NB4 (cell line): ENCODE measurements around the gene LDLRAD3.

ENCODE experiments used
- CTCF ChIP-seq: IDR thresholded peaks from one replicate; pipeline ENCODE4 v1.5.1; 2012; ENCODE audit warnings: low read depth, low read length
- MAX ChIP-seq: IDR thresholded peaks from 2 replicates; pipeline ENCODE4 v1.6.1; 2011; ENCODE audit warnings: low read depth, low read length
- POLR2A ChIP-seq: IDR thresholded peaks from 2 replicates; pipeline ENCODE4 v1.6.1; 2011; ENCODE audit warnings: mild to moderate bottlenecking; ENCODE audit not compliant: insufficient read length; ENCODE audit errors: extremely low read depth

GRCh38 chr11:35919244-35919643 lies 24.6 kb upstream of the LDLRAD3 start:
- TF ChIP-seq CTCF = no peak
- no peak for TF ChIP-seq POLR2A
- no peak for TF ChIP-seq MAX
